IPS-NIHi7 (cell line): ENCODE results near the gene ARL8B.
A peak's percentile ranks its signal among the peaks of the same experiment; 100 is the strongest.
"Not testable (repeated sequence)": the region's sequence is repeated elsewhere in the genome, so short reads cannot be mapped to it uniquely, and the experiment has no call there.

Source experiments
- DNase-seq: peaks from one replicate; pipeline ENCODE4 v3.0.0; 2012; ENCODE audit warnings: mixed read lengths; ENCODE audit errors: extremely low spot score

Gene ARL8B

GRCh38 chr3:5144316-5144994, 22.4 kb downstream of the ARL8B start:
- DNase-seq = no peak

- no peak for DNase-seq
These were observed 23.0 kb downstream of the ARL8B start for GRCh38 chr3:5145120-5145519.

GRCh38 chr3:5147152-5147551, 25.1 kb downstream of the ARL8B start:
- DNase-seq = not testable (repeated sequence)

GRCh38 chr3:5149306-5149880, 27.3 kb downstream of the ARL8B start:
- no peak for DNase-seq

GRCh38 chr3:5151586-5151985, 29.5 kb downstream of the ARL8B start:
- DNase-seq = no peak

- DNase-seq = no peak
These were observed 31.0 kb downstream of the ARL8B start for GRCh38 chr3:5153074-5153473.

- DNase-seq = no peak
These were observed 33.1 kb downstream of the ARL8B start for GRCh38 chr3:5155241-5155640.

- DNase-seq = no peak
These were observed 38.2 kb downstream of the ARL8B start for GRCh38 chr3:5160321-5160720.

- DNase-seq = peak; percentile 12
These were observed 39.1 kb downstream of the ARL8B start for GRCh38 chr3:5160940-5161858.

- no peak for DNase-seq
These were observed 40.0 kb downstream of the ARL8B start for GRCh38 chr3:5162102-5162501.

GRCh38 chr3:5165698-5166097, 43.6 kb downstream of the ARL8B start:
- no peak for DNase-seq

GRCh38 chr3:5166846-5167245, 44.8 kb downstream of the ARL8B start:
- DNase-seq = no peak

- no peak for DNase-seq
These were observed 46.0 kb downstream of the ARL8B start for GRCh38 chr3:5168110-5168509.

- DNase-seq = no peak
These were observed 47.7 kb downstream of the ARL8B start for GRCh38 chr3:5169807-5170206.

- no peak for DNase-seq
These were observed 48.9 kb downstream of the ARL8B start for GRCh38 chr3:5170975-5171374.

GRCh38 chr3:5172018-5172417, 49.9 kb downstream of the ARL8B start:
- DNase-seq = no peak

- DNase-seq = not testable (repeated sequence)
These were observed 56.9 kb downstream of the ARL8B start for GRCh38 chr3:5179036-5179435.

GRCh38 chr3:5181469-5182141, 59.5 kb downstream of the ARL8B start:
- DNase-seq = no peak

- not testable (repeated sequence) for DNase-seq
These were observed 61.6 kb downstream of the ARL8B start for GRCh38 chr3:5183714-5184113.

GRCh38 chr3:5184499-5184898, 62.4 kb downstream of the ARL8B start:
- no peak for DNase-seq

GRCh38 chr3:5185093-5185673, 63.1 kb downstream of the ARL8B start:
- DNase-seq = no peak
